Measurements from ENCODE around the gene ADARB1.

GRCh38 chr21:45032977-45033710 is 41.2 kb upstream of the ADARB1 start:
- TF ChIP-seq EZH2 (IDR thresholded peaks at IDR 0.05): no peak
- no peak for TF ChIP-seq CTCF (IDR thresholded peaks at IDR 0.05)
